ENCODE measurements around the gene CAMK2G.

- TF ChIP-seq CTCF (conservative IDR thresholded peaks at IDR 0.05; ENCODE audit: low read depth, low read length) (no peak), EZH2phosphoT487 (IDR thresholded peaks at IDR 0.05; ENCODE audit: borderline replicate concordance, low read length) (no peak), EZH2 (IDR thresholded peaks at IDR 0.05; ENCODE audit: low read length, unreplicated experiment) (no peak)
Measured at GRCh38 chr10:73875139-73875475, 752 bp upstream of the CAMK2G start.
